Measurements from ENCODE around the gene METTL9.

DNA sequence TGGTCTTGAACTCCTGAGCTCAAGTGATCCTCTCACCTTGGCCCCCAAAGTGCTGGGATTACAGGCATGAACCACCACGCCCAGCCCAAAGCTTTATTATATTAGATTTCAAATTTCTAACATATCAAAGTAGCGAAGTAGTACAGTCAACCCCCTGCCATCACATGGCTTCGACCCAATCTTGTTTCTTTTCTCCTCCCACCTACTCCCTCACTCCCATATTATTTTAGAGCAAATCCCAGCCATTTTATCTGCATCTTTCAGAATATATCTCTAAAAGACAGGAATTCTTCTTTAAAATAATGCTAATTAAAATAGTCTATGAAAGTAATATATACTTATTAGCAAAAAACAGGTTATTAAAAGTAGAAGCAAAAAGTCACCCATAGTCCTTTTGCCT is 52.1 kb downstream of the METTL9 start:
- TF ChIP-seq CTCF (IDR thresholded peaks at IDR 0.05; ENCODE audit: poor library complexity) (no peak), EZH2 (IDR thresholded peaks at IDR 0.05; ENCODE audit: borderline replicate concordance) (no peak)

Measured in hepatocyte (in vitro differentiated cells).